HL-60 (cell line): ENCODE results near the gene IGF2BP3.

Experiments
- DNase-seq, 2 experiments: peaks; one replicate each; pipeline ENCODE4 v3.0.0-alpha.2; 2010 to 2020; ENCODE audit warnings: low read depth in 1 of 2, low spot score in 1 of 2
- H3K27ac ChIP-seq: fragments of 250-450 bp; sonication (Bioruptor Pico); replicated peaks from 2 replicates; pipeline ENCODE4 v1.5.1; 2020; ENCODE audit warnings: mild to moderate bottlenecking, moderate library complexity
- H3K27me3 ChIP-seq: fragments of 250-450 bp; sonication (Bioruptor Pico); 2 replicates; pipeline ENCODE4 v1.5.1; 2021; ENCODE audit warnings: mild to moderate bottlenecking, moderate library complexity; ENCODE audit not compliant: insufficient read depth, poor library complexity, severe bottlenecking
- H3K4me3 ChIP-seq: replicated peaks from 2 replicates; pipeline ENCODE4 v1.5.1; 2011; ENCODE audit warnings: mild to moderate bottlenecking, control low read depth, low read length; ENCODE audit not compliant: insufficient read depth
- CTCF ChIP-seq: IDR thresholded peaks from one replicate; pipeline ENCODE4 v1.5.1; 2011; ENCODE audit warnings: low read length, control low read depth, inconsistent platforms; ENCODE audit not compliant: insufficient read depth
- GABPA ChIP-seq: IDR thresholded peaks from 2 replicates; pipeline ENCODE4 v1.6.1; 2012; ENCODE audit warnings: low read depth
- POLR2AphosphoS5 ChIP-seq: IDR thresholded peaks from 2 replicates; pipeline ENCODE4 v1.6.1; 2012; ENCODE audit warnings: low read depth
- SPI1 ChIP-seq: IDR thresholded peaks from 2 replicates; pipeline ENCODE4 v1.6.1; 2012; ENCODE audit warnings: low read depth, mild to moderate bottlenecking, borderline replicate concordance
- TF ChIP-seq, protein P1 (sequence below): IDR thresholded peaks from 2 replicates; pipeline ENCODE4 v1.6.1; 2012; ENCODE audit warnings: low read depth; ENCODE audit not compliant: insufficient replicate concordance

IGF2BP3 gene

DNA sequence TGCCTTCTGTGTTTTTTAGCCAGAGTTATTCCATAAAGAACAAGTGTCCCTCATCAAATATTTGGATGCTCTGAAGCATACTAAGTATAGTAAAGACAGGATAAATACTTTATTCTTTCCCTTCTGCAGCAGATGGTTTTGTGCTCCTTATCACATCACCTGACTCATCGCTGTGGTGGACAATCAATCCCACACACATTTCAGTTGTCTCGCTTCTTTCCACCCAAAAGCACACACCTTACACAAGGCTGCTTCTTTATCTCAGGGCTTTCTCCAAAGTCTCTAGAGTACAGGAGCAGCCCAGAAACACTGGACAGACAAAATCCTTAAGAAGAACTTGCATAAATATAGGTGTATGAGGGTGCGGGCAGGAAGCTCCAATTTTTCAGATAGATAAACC is 43.4 kb downstream of the IGF2BP3 start:
- no peak for DNase-seq
- no peak overlapping the region for H3K27ac ChIP-seq
- no peaks in the 10 kb centered on the region for H3K27me3 ChIP-seq
- TF ChIP-seq, protein P1, sequence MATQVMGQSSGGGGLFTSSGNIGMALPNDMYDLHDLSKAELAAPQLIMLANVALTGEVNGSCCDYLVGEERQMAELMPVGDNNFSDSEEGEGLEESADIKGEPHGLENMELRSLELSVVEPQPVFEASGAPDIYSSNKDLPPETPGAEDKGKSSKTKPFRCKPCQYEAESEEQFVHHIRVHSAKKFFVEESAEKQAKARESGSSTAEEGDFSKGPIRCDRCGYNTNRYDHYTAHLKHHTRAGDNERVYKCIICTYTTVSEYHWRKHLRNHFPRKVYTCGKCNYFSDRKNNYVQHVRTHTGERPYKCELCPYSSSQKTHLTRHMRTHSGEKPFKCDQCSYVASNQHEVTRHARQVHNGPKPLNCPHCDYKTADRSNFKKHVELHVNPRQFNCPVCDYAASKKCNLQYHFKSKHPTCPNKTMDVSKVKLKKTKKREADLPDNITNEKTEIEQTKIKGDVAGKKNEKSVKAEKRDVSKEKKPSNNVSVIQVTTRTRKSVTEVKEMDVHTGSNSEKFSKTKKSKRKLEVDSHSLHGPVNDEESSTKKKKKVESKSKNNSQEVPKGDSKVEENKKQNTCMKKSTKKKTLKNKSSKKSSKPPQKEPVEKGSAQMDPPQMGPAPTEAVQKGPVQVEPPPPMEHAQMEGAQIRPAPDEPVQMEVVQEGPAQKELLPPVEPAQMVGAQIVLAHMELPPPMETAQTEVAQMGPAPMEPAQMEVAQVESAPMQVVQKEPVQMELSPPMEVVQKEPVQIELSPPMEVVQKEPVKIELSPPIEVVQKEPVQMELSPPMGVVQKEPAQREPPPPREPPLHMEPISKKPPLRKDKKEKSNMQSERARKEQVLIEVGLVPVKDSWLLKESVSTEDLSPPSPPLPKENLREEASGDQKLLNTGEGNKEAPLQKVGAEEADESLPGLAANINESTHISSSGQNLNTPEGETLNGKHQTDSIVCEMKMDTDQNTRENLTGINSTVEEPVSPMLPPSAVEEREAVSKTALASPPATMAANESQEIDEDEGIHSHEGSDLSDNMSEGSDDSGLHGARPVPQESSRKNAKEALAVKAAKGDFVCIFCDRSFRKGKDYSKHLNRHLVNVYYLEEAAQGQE: no peak
- TF ChIP-seq POLR2AphosphoS5 (no peak), CTCF (no peak), GABPA (no peak), SPI1 (no peak)
- H3K4me3 ChIP-seq: no peak overlapping the region

DNA sequence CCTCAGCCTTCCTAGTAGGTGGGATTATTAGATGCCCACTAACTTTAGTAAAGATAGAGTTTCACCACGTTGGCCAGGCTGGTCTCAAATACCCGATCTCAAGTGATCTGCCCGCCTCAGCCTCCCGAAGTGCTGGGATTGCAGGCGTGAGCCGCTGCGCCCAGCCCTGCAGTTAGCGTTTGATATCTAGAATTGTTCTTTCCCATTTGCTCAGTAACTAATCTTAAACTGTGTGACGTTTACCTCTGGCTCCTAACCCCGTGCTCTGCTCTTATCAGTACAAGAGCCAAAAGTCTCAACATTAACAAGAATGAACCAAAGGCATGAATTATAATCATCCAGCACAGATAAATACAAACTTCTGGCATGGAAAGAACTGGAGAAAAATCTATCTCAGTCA is 47.4 kb downstream of the IGF2BP3 start:
- Histone ChIP-seq H3K27me3 (no peaks in the 10 kb centered on the region), H3K4me3 (no peak overlapping the region), H3K27ac (no peak overlapping the region)
- TF ChIP-seq, protein P1: no peak
- DNase-seq: no peak

- no peak overlapping the region for H3K27ac ChIP-seq
- TF ChIP-seq GABPA (no peak), POLR2AphosphoS5 (no peak), CTCF (no peak), SPI1 (no peak)
- TF ChIP-seq, protein P1: no peak
These were observed 47.9 kb downstream of the IGF2BP3 start for GRCh38 chr7:23422384-23422783.

GRCh38 chr7:23419845-23420244 is 50.4 kb downstream of the IGF2BP3 start:
- H3K27me3 ChIP-seq: no peaks in the 10 kb centered on the region
- DNase-seq: no peak
- TF ChIP-seq CTCF (no peak), GABPA (no peak), POLR2AphosphoS5 (no peak), SPI1 (no peak)
- TF ChIP-seq, protein P1: no peak
- H3K4me3 ChIP-seq: no peak overlapping the region
- no peak overlapping the region for H3K27ac ChIP-seq

More at GRCh38 chr7:23422384-23422783, 47.9 kb downstream of the IGF2BP3 start:
- Histone ChIP-seq H3K4me3 (no peak overlapping the region), H3K27me3 (no peaks in the 10 kb centered on the region)
- no peak for DNase-seq
